Fibroblast of the aortic adventitia (primary cell): Measurements from ENCODE around the gene EXOC6B. TPM values are rescaled to one million over a fixed set of nuclear protein-coding genes. Genes with fewer than 3 reads are reported as not detected.
A peak's percentile ranks its signal among the peaks of the same experiment; 100 is the strongest.

ENCODE experiments used
- DNase-seq: peaks from one replicate; pipeline ENCODE4 v3.0.0-alpha.2; 2010; ENCODE audit warnings: low read depth
- H3K4me3 ChIP-seq: 2 replicates; pipeline ENCODE4 v1.5.1; 2011; ENCODE audit warnings: low read depth, mild to moderate bottlenecking, control low read depth, low read length, moderate library complexity
- total RNA-seq: library from RNA; depleted of rRNA; stranded (reverse); fragments of >200 nt; gene quantifications from 2 replicates; pipeline ENCODE4 v1.2.3, GENCODE V29; 2012; ENCODE audit warnings: low replicate concordance
- TF ChIP-seq, protein P1 (sequence below): IDR thresholded peaks from 2 replicates; pipeline ENCODE4 v1.5.1; 2011; ENCODE audit warnings: mild to moderate bottlenecking, low read length, control low read depth, inconsistent platforms; ENCODE audit not compliant: insufficient read depth

The EXOC6B gene
- total RNA-seq, 1 donor: 30.2 TPM

DNA sequence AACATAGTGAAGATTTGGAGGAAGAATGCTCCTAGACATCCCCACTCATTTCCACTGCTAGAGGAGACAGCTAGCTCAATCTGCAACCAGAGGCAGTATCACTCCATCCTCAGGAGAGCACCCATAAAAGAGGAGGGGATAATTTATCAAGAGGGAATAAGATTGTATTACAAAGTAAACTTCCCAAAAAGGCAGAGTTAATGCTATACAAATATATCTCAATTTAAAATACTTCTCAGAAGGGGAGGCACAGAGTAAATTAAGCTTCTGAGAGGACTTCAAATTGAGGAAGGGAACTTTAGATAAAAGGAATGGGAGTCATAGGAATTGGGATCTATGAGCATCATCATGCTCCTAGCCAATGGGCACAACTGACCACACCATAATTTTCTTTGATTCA lies 29.1 kb downstream of the EXOC6B start:
- TF ChIP-seq, protein P1, sequence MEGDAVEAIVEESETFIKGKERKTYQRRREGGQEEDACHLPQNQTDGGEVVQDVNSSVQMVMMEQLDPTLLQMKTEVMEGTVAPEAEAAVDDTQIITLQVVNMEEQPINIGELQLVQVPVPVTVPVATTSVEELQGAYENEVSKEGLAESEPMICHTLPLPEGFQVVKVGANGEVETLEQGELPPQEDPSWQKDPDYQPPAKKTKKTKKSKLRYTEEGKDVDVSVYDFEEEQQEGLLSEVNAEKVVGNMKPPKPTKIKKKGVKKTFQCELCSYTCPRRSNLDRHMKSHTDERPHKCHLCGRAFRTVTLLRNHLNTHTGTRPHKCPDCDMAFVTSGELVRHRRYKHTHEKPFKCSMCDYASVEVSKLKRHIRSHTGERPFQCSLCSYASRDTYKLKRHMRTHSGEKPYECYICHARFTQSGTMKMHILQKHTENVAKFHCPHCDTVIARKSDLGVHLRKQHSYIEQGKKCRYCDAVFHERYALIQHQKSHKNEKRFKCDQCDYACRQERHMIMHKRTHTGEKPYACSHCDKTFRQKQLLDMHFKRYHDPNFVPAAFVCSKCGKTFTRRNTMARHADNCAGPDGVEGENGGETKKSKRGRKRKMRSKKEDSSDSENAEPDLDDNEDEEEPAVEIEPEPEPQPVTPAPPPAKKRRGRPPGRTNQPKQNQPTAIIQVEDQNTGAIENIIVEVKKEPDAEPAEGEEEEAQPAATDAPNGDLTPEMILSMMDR: no peak

DNA sequence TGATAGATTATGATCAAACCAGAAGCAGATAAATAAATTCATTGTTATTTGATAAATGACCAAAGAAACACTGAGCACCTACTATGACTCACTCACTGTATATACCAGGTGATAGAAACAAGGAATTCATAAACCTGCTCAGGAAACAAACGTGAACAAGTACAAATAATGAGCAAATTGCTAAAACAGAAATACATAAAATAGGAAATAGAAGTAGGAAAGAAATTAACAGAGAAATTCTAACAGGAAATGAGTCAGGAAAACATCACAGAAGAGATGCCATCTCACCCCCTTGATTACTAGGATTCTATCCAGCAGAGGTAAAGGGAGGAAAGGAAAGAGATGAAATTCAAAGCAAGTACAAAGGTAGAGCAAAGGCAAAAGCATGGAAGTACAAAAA lies 31.3 kb downstream of the EXOC6B start:
- no peak overlapping the region for H3K4me3 ChIP-seq
- TF ChIP-seq, protein P1: no peak
- no peak for DNase-seq

More for the DNA sequence above, 29.1 kb downstream of the EXOC6B start:
- DNase-seq: no peak
- H3K4me3 ChIP-seq: no peak overlapping the region

DNA sequence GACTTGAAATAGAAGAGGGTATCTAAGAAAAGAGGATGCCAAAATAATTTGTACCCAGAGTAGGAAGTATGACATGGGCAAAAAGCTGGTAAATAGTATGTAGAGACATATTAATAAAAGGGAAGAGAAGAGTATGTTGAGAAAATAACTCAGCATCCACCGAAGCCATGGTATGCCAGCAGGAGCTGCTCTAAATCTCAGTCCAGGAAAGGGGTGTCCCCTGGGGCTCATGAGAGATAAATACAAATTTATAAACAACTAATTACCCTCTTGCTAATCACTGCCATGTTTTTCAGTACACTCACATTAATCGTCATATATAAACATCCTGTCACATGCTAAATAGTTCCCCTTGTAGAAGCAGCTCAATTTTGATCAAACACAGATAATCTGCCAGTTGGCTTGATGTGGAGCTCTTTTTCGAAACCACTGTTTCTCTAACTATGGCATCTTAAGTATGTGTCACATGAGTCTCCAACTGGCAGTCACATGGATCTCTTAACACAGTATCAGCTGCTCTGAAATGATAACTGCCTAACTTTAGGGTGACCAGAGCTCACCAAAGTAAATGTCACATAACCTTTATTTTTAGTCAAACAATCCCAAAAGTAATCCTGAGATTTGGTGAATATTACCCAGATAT lies 31.9 kb downstream of the EXOC6B start:
- H3K4me3 ChIP-seq: no peak overlapping the region
- TF ChIP-seq, protein P1: no peak
- peak; percentile 53 for DNase-seq

DNA sequence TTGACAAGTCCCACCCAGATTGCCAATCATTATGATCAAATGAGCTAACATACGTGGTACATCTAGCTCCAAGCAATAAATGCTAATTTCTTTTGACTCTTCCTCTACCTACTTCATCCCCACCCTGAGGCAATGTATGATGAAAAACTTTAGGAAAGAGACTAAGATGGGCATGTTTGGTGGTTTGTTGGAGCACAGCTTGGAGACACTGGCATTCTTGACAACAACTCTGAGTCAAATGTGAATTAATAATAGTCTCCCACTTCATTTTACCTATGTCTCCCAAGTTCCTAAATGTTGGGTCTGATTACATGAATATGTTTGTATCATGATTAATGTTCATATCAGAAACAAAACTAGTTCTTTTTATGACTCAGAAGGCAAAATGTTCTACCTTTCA lies 36.6 kb downstream of the EXOC6B start:
- TF ChIP-seq, protein P1: no peak
- no peak for DNase-seq
- no peak overlapping the region for H3K4me3 ChIP-seq

DNA sequence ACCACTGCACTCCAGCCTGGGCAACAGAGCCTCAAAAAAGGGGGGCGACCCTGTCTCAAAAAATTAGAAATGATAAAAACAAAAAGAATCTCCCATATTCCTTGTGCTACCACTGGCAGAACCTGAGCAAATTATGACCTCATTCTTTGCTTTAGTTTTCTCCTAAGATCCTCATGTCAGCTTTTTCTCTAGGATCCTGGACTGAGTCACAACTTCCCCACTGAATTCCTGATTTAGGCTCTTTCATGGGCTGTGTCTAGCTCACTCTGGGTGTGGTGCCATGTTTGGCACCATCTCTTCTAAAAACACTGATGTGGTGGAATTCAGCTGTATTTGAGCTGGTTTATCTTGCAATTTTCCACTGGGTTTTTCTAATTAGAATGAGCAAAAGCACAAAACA lies 37.1 kb downstream of the EXOC6B start:
- TF ChIP-seq, protein P1: no peak
- DNase-seq: peak; percentile 87
- no peak overlapping the region for H3K4me3 ChIP-seq

DNA sequence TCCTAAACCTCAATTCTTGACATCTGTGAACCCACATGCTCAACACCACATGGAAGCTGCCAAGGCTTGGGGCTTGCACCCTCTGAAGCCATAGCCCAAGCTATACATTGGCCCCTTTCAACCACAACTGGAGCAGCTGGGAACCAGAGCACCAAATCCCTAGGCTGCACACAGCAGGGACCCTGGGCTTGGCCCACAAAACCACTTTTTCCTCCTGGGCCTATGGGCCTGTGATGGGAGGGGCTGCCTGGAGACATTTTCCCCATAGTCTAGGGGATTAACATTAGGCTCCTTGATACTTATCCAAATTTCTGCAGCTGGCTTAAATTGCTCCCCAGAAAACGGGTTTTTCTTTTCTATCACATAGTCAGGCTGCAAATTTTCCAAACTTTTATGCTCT lies 40.3 kb downstream of the EXOC6B start:
- no peak for DNase-seq
- H3K4me3 ChIP-seq: no peak overlapping the region
- TF ChIP-seq, protein P1: no peak

DNA sequence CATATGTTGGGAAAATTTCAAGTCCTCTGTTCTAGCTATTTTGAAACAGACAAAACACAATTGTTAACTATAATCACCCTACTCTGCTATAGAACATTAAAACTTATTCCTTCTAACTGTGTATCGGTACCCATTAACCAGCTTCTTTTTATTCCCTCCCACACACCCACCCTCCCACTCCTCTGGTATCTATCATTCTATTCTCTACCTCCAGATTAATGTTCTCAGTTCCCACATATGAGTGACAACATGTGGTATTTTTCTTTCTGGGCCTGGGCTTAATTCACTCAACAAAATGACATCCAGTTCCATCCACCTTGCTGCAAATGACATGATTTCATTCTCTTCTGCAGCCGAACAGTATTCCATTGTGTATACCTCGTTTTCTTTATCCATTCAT lies 43.3 kb downstream of the EXOC6B start:
- DNase-seq: no peak
- TF ChIP-seq, protein P1: no peak
- H3K4me3 ChIP-seq: no peak overlapping the region
